ENCODE results near the gene SORBS1.

The SORBS1 gene

DNA sequence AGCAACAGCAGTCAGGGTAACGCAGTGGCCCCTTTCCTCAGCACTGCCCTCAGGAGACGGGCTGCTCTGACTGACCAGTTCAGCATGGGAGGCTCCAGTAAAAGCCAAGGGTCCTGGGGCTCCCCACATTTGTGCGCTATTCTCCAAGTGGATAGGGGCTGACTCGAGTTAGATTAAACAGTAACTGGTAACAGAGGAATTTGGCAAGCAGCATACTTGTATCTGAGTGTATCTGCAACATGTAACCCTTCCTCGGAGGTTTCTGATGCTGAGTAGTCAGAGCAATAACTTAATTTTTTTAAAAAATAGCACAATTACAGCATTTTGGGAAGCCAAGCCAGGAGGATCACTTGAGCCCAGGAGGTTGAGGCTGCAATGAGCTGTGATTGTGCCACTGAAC, 22.8 kb downstream of the SORBS1 start:
- DNase-seq = no peak

GRCh38 chr10:95537542-95537927, 23.6 kb downstream of the SORBS1 start:
- DNase-seq = no peak

DNA sequence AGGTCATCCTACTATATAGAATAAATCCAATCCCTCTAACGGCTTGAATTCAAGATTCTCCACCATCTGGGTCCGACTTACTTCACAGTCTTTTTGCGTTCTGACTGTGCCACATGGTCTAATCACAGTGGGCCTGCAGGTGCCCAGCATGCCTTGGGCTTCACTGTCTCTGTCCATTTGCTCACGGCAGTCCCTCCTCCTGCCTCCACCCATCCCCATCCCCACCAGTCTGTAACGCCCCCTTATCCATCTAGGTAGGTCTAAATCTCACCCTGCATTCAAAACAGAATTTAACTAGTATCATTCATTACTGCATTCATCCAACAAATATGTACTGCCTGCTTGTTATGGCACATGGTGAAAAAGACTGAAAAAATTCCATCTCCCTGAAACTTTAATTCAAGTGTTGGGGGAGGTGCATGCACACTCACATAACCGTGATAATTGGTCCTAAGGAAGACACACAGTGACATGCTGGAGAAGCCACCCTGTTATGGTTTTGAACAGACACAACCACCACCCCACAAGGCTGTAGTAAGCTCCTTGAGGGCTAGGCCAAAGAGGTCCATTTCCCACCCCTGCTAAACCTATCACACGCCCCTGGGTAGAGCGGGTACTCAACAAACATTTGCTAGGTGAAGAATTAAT, 24.2 kb downstream of the SORBS1 start:
- no peak for DNase-seq

GRCh38 chr10:95536017-95536416, 25.2 kb downstream of the SORBS1 start:
- no peak for DNase-seq

DNA sequence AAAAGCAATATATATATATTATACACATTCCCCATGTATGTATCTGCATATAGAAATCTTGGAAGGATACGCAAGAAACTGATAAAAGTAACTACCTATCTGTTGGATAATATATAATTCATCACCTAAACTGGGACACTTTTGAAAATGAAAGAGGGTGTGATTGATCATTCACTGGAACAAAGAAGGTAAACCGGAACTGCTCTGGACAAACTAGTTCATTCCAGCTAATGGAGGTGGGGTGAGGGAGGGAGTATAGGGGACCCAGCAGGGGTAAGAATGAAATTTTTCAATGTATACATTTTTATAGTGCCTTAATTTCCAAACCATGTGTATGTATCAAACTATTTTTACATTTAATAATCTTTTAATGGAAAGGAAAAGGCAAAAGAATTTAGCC, 25.6 kb downstream of the SORBS1 start:
- no peak for DNase-seq

GRCh38 chr10:95533590-95533989, 27.6 kb downstream of the SORBS1 start:
- no peak for DNase-seq

GRCh38 chr10:95532536-95532935, 28.6 kb downstream of the SORBS1 start:
- DNase-seq = no peak

DNA sequence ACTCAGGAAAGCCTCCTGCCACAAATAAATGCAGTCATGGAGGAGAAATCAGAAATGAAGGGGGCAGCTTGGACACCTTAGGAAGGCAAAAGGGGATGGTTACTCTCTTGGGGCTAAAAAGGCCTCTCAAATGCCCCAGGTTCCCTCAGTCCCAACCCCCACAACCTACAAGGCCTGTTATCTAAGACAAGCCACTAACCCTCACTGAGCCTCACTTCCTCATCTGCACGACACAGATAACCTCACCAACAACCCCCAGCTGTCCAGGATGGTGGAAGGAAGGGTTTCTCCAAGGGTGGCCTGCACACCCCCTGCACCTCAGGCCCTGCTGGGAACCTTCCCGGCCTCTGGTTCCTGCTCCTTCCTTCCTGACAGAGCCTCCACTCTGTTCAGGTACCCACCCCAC, 29.2 kb downstream of the SORBS1 start:
- DNase-seq = no peak

- DNase-seq = no peak
These were observed 29.9 kb downstream of the SORBS1 start for GRCh38 chr10:95531058-95531809.

GRCh38 chr10:95530561-95530960, 30.6 kb downstream of the SORBS1 start:
- DNase-seq = no peak

GRCh38 chr10:95530029-95530428, 31.1 kb downstream of the SORBS1 start:
- DNase-seq = no peak

DNA sequence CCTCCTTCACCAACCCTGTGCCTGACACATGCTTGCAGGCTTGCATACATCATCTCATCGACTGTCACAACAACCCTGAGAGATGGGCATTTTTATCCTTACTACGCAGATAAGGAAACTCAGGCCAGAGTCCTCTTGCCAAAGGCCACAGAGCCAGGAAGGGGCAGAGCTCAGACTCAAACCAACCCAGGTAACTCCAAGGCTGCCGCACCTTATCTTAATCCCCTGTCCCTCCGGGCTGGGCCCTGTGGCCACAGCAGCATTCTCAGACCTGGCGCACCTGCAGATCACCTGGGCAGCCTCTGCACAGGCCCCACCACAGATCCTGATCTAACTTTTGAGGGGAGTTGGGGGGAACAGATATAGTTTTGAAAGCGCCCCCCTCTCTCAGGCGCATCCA, 35.1 kb downstream of the SORBS1 start:
- DNase-seq = no peak

GRCh38 chr10:95525033-95525418, 36.1 kb downstream of the SORBS1 start:
- no peak for DNase-seq

- DNase-seq = no peak
These were observed 36.7 kb downstream of the SORBS1 start for GRCh38 chr10:95524358-95525032.

- DNase-seq = no peak
These were observed 39.1 kb downstream of the SORBS1 start for GRCh38 chr10:95522117-95522516.

- DNase-seq = no peak
These were observed 40.6 kb downstream of the SORBS1 start for GRCh38 chr10:95520617-95521016.

GRCh38 chr10:95518455-95519452, 42.4 kb downstream of the SORBS1 start:
- DNase-seq = no peak

DNA sequence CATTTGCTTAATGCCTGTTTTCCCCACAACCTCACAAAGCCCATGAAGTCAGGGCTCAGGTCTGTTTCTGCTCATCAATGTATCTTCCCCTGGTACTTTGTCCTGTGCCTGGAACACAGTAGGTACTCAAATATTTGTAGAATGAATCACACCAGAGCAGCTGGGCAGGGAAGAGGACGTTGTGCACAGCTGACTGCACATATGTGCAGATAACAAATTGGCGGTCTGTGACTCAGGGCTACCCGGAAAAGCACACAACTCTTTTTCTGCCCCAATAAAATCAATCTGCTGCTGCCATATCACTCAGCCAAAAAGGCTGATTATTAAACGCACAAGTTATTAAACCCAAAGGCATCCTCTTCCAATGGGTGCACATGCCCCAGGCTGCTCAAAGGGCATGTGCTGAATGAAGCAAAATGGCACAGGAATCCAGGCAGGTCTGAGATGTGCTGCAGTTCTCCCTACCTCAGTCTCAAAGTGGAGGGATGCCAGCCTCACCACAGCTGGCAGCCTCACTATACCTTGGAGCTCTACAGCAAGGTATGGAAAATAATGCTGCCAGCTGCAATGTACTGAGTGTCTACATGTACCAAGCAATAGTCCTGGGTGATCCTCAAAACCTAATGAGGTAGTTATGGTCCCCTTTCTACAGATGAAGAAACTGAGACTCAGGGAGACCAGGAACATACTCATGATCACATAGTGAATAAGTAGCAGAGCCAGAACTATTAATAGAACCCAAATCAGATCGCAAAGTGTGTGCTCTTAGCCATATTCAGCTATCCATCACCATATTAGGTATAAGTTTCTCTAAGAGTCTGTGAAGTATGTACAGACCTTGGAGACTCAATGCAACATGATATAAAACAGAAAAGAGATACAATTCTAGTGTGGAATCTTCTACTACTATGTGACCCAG, 43.4 kb downstream of the SORBS1 start:
- no peak for DNase-seq

DNA sequence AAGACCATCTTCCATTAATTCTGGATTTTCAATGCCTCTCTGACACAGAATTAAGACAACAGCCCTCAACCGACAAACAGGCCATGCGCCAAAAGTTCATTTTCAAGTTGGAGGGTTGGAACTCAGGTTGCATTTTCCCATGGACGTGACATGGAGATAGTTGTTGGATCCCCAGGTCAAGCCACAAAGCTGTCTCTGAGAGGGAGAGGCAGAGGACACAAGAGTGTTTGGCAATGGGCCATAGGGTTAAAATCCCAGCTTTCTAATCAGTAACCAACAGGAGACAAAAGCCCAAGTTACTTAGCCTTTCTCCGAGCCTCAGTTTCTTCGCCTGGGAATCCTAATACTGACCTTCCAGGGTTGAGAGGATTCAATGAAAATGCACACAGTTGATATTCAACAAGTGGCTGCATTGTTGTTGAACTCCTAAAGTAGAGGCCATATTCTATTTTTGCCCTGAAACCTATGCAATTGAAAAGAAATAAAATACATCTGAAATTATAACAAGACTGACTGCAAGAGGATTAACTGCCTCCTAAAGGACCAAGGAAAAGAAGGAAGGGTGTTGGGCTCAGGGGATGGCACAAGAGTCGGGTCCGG, 44.3 kb downstream of the SORBS1 start:
- DNase-seq = no peak

DNA sequence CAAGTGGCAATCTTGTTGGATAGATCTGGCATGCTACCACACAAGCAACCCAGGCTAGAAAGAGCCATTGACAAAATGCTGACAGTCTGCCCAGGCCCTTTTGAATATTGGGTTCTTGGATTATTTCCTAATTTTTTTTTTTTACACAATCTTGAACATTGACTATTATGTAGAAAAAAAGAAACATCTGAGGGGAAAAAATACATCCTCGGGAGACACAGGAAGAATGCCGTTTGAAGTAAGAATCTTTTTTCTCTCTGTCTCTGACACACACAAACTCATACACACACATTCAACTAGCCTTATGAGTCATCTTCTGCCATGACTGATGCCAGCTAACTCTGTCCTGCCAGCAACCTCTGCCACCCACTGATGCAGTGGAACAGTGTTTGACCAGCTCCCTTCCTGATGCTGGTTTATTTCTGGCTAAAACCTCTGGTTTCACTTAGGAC, 47.2 kb downstream of the SORBS1 start:
- DNase-seq = no peak

- DNase-seq = no peak
These were observed 48.1 kb downstream of the SORBS1 start for GRCh38 chr10:95513008-95513589.
